ENCODE results near the gene ENO2. TPM values are rescaled to one million over a fixed set of nuclear protein-coding genes. Genes with fewer than 3 reads are reported as not detected.
"Not testable (repeated sequence)": the region's sequence is repeated elsewhere in the genome, so short reads cannot be mapped to it uniquely, and the experiment has no call there.

The ENO2 gene
- total RNA-seq, 4 donors from 2014 or later: 4.6 to 11.7 (median 8.8) TPM

DNA sequence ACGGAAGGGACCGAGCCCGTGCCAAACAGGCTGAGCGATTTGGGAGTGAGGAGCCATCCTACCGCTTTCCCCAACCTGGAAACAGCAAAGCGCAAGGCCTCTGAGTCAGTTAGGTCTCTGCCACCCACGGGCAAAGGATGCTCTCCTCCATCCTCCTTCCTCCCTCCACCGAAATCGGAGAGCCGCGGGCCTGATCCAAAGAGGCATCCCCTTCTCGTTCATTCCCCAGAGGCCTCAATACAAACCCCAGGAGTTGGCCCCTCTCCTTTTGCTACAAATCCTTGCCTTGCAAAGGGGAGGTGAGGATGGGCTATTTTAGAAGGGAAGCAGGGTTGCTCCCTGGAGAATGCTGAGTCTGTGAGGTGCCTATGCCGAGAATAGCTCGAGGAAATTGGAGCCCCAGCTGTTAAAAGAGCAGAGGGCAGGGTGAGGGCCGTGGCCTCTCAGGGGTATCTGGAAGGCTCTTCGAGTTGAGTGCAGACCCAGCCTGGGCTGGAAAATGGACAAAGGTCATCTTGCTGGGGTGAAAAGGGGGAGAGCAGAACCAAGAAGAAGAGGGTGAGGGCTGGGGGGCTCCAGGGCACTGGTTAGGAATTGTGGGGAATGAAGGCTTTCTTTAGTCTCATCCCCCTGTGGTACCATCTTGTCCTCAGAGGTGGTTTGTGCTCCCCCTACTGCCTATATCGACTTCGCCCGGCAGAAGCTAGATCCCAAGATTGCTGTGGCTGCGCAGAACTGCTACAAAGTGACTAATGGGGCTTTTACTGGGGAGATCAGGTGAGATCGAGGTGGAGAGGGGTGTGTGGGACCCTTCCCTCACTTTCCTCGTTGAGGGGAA lies 46.0 kb upstream of the ENO2 start:
- peak overlapping the region; percentile 93 to 99 (median 96) for H3K4me3 ChIP-seq
- peaks cover 0 to 46% (median 18%) of the 10 kb centered on the region in 4 donors for H3K4me1 ChIP-seq
- no peaks in the 10 kb centered on the region for H3K9me3 ChIP-seq
- H3K27me3 ChIP-seq: no peaks in the 10 kb centered on the region
- H3K36me3 ChIP-seq: peaks cover 0 to 50% (median 0%) of the 10 kb centered on the region in 3 donors
- H3K27ac ChIP-seq: peak overlapping the region; percentile 96 to 100 (median 98)
- no peak for DNase-seq
- no peak for TF ChIP-seq POLR2A (IDR thresholded peaks at IDR 0.05)
- TF ChIP-seq, protein P1, sequence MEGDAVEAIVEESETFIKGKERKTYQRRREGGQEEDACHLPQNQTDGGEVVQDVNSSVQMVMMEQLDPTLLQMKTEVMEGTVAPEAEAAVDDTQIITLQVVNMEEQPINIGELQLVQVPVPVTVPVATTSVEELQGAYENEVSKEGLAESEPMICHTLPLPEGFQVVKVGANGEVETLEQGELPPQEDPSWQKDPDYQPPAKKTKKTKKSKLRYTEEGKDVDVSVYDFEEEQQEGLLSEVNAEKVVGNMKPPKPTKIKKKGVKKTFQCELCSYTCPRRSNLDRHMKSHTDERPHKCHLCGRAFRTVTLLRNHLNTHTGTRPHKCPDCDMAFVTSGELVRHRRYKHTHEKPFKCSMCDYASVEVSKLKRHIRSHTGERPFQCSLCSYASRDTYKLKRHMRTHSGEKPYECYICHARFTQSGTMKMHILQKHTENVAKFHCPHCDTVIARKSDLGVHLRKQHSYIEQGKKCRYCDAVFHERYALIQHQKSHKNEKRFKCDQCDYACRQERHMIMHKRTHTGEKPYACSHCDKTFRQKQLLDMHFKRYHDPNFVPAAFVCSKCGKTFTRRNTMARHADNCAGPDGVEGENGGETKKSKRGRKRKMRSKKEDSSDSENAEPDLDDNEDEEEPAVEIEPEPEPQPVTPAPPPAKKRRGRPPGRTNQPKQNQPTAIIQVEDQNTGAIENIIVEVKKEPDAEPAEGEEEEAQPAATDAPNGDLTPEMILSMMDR (IDR thresholded peaks at IDR 0.05): no peak

DNA sequence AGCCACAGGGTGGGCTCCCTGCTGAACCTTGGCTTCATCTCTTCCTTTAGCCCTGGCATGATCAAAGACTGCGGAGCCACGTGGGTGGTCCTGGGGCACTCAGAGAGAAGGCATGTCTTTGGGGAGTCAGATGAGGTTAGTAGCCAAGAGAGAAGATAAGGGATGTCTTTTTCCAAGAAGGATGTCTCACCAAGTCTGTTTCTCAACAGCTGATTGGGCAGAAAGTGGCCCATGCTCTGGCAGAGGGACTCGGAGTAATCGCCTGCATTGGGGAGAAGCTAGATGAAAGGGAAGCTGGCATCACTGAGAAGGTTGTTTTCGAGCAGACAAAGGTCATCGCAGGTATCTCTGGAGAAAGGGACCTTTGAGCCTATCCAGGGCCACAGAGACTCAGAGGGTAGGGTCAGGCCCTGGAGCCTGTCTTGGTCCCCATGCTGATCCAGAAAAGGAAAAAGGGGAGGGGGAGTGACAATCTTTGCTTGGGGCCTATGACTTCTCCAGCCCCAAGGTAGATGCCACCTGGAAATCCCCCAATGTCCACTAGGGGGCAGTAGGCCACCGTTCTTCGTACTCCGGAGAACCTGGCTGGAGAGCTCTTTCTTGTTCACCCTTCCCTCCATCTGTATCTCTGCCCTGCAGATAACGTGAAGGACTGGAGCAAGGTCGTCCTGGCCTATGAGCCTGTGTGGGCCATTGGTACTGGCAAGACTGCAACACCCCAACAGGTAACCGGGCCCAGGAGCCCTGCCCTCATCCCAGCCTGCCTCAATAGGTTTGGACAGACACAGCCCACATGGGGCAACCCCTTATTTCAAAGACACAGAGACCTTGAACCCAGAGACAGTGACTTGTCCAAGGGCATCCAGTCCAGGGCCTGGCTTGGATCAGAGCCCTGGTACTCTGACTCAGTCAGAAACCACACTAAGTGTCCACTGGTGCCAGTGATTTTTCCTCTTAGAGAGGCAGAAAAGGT lies 45.0 kb upstream of the ENO2 start:
- TF ChIP-seq, protein P1 (IDR thresholded peaks at IDR 0.05): peak; percentile 84 to 97 (median 90)
- TF ChIP-seq POLR2A (IDR thresholded peaks at IDR 0.05): no peak
- Histone ChIP-seq H3K4me1 (peaks cover 0 to 54% (median 22%) of the 10 kb centered on the region in 4 donors), H3K4me3 (peak overlapping the region in 3 of 4 donors; percentile 93 to 99 (median 95)), H3K9me3 (no peaks in the 10 kb centered on the region), H3K27ac (peak overlapping the region; percentile 41 to 98 (median 97)), H3K36me3 (peaks cover 0 to 41% (median 0%) of the 10 kb centered on the region in 3 donors), H3K27me3 (no peaks in the 10 kb centered on the region)
- peak; percentile 79 to 94 (median 86) for DNase-seq

- H3K27ac ChIP-seq: peak overlapping the region in 2 of 4 donors; percentile 41 to 98
- not testable (repeated sequence) for H3K27me3 ChIP-seq, H3K4me3 ChIP-seq, H3K9me3 ChIP-seq, DNase-seq
- peaks cover 0 to 32% (median 0%) of the 10 kb centered on the region in 3 donors for H3K36me3 ChIP-seq
- peaks cover 0 to 57% (median 22%) of the 10 kb centered on the region in 4 donors for H3K4me1 ChIP-seq
Observed at GRCh38 chr12:6870304-6870703, 44.1 kb upstream of the ENO2 start.

GRCh38 chr12:6871052-6871957 lies 43.1 kb upstream of the ENO2 start:
- H3K27ac ChIP-seq: peak overlapping the region; percentile 77 to 86 (median 82)
- TF ChIP-seq POLR2A (IDR thresholded peaks at IDR 0.05): no peak
- DNase-seq: peak in 2 of 3 donors; percentile 77 to 86
- H3K9me3 ChIP-seq: no peaks in the 10 kb centered on the region
- H3K27me3 ChIP-seq: no peaks in the 10 kb centered on the region
- peaks cover 0 to 24% (median 0%) of the 10 kb centered on the region in 3 donors for H3K36me3 ChIP-seq
- H3K4me3 ChIP-seq: peak overlapping the region in 3 of 4 donors; percentile 75 to 79 (median 75)
- H3K4me1 ChIP-seq: peaks cover 0 to 57% (median 22%) of the 10 kb centered on the region in 4 donors

GRCh38 chr12:6872073-6873048 lies 42.0 kb upstream of the ENO2 start:
- Histone ChIP-seq H3K27ac (peak overlapping the region; percentile 77 to 86 (median 82)), H3K9me3 (no peaks in the 10 kb centered on the region), H3K4me3 (peak overlapping the region; percentile 63 to 79 (median 75)), H3K4me1 (peaks cover 0 to 51% (median 22%) of the 10 kb centered on the region in 4 donors), H3K36me3 (peaks cover 0 to 24% (median 0%) of the 10 kb centered on the region in 3 donors), H3K27me3 (no peaks in the 10 kb centered on the region)
- TF ChIP-seq, protein P1 (IDR thresholded peaks at IDR 0.05): peak; percentile 73 to 98 (median 96)
- TF ChIP-seq POLR2A (IDR thresholded peaks at IDR 0.05): no peak
- peak; percentile 86 to 94 (median 93) for DNase-seq
